ENCODE results near the gene SCTR.

The SCTR gene

DNA sequence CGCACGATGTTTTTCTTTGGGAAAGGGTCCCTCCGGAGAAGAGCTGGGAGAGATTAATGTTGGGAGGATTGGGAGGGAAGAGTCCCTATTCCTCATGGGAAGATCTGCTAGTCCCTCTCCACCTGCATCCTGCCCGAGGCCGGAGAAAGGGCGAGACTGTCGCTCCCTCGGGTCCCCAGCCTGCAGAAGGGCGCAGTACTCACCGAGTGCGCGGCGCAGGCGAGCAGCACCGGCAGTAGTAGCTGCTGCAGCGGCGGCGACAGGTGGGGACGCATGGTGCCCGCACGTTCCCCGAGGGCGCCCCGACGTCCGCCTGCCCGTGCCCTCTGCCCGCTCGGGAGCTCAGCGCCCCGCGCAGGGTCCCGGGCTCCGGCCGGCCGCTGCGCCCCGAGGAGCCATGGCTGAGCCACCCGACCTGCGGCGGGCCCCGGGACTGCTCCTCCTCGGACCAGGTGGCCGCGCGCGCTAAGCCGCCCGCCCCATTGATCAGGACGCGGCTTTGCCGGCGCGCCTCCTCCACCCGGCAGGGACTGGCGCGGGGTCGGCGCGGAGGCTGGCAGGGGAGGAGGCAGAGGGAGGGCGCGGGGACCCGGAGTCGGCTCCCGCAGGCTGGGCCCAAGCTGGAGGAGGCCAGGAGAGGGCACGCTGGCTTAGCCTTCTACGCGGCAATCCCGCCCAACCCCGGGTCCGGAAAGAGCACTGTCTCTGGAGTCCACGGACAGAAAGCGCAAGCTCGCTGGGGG, at the start of gene SCTR:
SCTR (minus strand) TSS at position 532 of the 743 bp plus-strand sequence; CDS start at position 275, 257 bp downstream.
- DNase-seq = no peak

DNA sequence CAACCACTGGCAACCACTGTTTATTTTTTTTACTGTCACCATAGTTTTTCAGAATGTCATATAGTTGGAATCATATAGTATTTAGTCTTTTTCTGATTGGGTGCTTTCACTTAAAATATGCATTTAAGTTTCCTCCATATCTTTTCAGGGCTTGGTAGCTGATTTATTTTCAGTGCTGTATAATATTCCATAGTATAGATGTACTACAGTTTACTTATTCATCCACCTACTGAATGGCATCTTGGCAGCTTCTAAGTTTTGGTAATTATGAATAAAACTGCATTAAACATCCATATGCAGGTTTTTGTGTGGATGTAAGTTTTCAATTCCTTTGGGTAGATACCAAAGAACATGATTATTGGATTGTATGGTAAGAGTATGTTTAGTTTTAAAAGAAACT, 43.0 kb upstream of the SCTR start:
- no peak for DNase-seq

DNA sequence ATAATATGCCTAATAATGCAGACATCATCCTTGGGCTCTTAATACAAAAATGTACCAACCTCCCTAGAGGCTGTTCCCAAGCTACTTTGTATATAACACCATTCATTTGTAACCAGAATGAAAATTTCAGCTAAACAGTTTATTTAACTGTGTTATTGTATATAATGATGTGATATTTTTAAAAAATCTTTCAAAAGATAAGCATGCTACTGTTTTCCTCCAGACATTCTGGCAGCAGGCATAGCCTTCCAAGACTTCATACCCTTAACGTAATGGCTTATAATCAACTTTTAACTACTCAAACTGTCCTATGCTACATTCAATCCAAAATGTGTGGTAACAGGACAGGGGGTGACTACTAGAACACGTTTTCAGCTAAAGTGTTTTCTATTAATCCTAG, 41.2 kb upstream of the SCTR start:
- DNase-seq = no peak

DNA sequence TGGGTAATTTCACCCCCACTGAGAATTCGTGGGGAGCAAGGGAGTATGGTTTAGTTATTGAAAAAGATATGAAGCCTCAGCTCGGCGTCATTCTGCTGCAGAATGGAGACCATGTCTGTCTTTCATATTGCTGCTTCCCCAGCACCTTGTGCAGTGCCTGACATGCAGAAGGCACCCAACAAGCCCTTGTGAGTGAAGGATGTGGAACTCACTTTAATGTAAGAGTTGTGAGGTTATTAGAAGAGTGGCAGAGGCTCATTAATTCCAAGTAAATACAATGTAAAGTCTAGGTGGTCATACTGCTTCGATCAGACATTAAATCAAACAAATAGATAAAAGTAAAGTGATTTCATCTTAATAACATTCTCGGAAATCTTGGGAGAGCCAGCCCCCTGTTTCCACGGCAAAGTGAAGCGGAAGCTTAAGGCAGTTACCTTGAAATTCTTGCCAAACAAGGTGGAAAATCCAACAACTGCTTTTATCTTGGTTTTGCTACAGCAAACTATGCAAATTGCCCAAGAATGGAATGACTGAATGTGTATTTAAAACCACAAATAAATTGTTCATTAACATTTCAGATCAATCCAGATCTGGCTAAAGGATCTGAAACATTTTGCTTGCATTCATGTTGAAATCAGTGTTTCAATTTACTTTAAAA, 29.5 kb upstream of the SCTR start:
- no peak for DNase-seq

DNA sequence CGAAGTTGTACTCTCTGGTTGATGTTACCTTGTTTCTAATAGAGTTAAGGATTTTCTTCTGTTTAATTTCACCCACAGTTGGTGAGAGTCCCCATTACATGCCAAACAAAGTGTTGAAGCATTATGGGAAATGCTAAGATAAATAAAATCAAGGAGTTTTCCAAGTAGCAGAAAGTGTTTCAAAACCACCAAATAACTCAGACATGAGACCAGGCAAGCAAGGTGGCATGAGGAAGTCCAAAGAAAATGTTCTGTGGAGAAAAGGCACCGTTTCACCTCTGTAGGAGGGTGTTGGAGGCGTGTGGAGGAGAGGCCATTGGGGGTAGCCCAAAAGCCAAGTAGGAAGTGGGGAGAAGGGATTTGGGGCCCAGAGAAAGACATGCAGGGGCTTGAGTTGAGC, 28.6 kb upstream of the SCTR start:
- DNase-seq = no peak

DNA sequence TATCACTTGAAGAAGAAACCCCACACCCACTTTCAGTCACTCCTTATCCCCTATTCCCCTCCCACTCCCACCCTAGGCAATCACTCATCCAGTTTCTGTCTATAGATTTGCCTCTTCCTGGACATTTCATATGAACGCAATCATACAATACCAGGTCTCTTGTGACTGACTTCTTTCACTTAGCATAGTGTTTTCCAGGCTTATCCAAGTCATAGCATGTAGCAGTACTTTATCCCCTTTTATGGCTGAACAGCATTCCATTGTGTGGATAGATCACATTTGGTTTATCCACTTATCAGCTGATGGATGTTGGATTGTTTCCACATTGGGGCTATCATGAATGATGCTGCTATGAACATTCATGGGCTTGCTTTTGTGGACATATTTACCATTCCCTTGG, 26.6 kb upstream of the SCTR start:
- DNase-seq = no peak

DNA sequence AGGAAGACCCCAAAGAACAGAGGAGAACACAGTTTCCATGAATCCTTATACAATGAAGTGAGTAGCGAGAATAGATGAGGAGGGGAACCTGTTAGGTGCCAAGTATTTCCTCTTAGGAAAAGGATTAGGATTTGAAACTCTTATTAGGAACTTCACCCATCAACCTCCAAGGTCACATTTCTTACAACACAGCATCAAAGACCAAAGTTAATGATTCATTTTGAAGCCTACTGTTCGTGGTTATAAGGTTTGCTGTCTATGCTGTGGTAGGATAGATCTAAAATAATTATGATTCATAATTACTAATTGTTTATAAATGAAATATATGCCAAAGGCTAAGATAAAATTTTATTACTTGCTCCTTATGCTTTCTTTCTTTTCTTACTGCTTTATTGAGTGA, 26.1 kb upstream of the SCTR start:
- DNase-seq = no peak

DNA sequence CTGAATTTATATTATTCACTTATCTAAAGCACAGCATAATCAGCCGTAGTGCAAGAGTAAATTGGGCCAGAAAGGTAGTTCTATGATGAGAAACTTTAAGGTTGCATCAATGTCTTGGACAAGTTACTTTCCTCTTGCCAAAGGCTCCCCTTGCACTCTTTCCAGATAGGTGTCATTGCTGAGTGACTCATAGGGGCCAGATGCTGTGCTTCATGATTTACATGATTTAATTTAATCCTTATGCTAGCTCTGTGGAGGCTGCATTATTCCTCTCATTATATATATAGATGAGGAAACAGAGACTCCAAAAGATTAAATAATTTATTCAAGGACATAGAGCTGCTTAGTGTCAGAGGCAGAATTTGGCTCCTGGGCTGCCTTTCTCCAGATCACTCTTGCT, 25.0 kb upstream of the SCTR start:
- no peak for DNase-seq

DNA sequence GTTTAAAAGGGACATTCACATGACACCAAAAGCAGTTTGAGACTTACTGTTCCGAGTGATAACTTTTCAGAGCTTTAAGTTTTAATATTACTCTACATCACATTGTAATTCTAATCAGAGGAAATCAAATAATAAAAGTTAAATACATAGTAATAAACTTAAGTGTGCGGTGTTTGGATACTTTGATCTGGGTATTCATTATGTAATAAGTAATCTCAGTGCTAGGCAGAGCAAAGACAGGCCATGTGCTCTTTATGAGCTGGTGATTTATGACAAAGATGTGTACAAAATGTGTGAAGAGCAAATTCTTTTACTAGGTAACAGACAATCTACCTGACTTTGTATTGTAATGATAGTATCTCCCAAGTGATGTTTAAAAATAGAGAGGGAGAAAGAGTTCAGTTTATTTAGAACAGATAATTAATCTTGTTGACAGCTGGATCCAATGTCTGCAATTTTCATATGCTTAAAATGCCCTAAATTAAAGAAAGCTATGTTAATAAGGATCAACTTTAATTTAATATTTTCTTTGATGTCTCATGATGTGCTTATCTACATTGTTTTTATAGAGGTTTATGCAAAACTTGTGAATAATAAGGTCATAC, 24.3 kb upstream of the SCTR start:
- no peak for DNase-seq

DNA sequence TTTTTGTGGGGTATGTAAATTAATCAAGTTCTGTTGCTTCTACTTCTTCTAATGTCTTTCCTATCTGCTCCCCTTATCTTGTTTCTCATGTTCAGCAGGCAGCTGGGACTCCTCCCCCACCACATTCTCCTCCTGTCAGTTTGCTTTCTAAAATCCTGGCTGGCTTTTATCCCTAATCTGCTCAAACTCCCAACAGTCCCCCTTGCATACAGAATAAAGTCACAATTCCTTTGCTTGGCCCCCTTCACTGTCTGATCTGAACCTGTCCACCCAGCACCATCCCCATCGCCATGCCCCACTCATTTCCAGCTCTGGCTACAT, 22.1 kb upstream of the SCTR start:
- no peak for DNase-seq

DNA sequence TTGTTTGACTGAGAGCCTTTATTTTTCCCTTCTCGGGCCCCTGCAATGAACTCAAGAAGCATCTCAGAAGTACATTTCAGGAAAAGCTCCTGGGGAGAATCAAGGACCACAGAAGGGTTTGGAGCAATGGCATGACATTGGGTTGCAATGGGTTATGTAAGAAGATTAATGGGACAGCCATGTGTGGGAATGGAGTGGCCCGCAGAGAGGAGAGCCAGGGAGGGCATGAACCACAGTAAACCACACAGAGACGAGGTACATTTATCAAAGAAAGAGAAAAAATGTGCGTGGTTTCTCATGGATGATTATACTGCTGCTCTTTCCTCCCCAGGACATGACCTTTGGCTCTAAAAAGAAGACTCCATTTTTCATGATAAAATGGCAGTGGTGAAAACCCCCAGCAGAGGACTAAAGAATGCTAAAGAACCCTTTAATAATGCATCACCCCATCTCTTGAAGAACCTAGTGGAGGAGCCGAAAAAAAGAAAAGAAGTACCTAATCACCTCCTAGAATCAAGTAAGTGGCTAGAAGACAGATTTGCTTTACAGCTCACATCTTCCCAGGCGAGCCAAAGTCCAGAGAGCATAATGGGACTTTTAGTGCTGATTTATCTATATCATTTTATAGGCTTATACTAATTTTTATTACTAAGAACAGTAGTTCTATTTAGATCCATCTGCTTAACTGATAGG, 21.6 kb upstream of the SCTR start:
- no peak for DNase-seq

DNA sequence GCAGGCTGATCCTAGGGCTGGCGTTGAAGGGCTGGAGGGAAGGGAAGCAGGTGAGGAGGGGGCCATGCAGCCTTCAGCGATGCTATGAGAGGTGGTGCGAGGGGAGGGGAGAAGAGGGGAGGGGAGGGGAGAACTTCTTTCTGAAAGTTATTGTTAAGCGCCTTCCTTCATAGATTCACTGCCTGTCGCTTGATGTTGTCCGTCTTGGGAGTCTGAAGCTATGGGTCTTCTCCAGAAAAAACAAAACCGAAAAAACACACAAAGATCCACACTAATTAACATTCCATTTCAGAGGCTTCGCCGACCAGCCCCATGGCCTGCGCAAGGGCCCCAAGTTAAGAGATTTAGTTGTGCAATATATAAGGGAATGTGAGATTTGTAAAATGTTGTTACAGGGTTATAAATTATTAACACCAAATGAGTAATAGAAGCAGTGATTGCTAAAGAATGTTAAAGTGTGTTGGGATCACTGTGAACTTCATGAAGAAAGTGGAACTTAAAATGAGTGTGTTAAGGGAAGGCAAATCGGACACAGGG, 20.7 kb upstream of the SCTR start:
- DNase-seq = no peak

DNA sequence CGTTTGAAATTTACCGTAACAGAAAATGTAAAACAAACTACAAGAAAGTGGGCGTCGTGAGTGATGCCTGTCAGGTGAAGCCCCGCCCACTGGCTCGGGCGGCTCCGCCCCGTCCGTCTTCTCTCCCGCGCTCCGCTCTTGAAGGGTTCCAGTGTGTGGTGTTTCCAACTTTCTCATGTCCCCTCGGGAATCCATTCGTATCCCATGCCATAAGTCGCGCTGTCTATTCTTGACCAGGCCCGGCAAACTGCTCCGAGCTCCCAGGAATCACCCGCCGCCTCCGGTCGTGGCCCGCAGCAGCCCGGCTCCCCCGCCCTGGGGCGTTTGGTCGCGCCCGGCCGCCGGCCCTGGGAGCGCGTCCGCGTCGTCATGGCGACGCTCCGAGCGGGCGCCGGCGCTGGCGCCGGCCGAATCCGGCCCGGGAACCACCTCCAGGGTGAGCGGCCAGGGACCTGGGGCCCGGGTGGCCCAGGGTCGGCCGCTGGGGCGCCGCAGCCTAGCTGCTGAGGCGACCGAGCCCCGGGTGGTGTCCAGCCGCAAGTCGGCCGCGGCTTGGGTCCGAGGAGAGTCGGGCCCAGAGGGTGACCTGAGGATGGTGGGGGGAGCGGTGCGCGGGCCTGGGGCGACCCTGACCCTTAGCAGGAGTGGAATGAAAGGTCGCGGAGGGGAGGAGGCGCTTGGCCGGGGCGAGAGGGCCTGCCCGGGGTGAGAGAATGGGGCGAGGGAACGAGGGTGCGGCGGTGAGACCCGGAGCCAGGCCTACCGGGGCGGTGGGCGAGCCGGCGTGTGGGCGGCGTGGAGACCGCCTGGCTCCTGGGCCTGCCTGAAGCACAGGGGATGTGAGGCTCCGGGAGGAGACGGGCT, 20.0 kb upstream of the SCTR start, which contains the start of gene CFAP221:
CFAP221 (plus strand) TSS at position 375 of the 864 bp plus-strand sequence. CDS start 1,683 bp downstream, outside the sequence.
- DNase-seq = peak; percentile 70

DNA sequence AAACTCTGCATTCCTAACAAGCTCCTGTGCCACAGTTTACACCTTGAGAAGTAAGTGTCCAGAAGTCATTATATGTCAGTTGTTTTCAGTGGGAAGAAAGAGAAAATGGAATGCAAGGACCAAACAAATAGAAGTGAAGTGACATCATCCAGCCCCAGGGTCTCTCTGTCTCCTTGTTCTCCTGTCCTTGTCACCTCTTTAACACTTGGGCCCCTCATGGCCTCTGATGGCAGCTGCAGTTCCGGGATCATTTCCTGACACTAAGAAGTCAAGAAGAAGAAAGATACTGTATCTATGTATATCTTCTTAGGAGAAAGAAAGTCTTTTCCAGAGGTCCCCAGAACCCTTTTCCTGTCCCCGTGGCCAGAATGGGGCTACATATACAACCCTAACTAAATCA, 17.2 kb upstream of the SCTR start:
- DNase-seq = no peak

DNA sequence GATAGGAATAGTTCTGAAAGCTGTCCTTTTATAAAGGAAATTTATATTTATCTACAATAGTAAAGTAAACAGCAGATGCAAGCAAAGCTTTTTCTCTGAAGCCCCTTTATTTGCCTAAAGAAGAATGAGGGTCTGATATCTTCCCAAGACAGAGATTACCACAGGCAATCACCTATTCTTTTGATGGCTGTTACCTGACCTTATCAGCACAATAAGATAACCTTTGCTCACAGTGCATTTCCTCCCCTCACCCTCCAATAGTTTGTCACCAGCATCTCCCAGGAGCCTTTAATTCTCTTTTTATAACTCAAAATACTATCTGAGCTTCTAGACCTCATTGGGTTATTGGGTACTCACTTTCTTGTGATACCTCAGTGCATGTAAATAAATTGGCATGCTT, 13.5 kb upstream of the SCTR start:
- no peak for DNase-seq

DNA sequence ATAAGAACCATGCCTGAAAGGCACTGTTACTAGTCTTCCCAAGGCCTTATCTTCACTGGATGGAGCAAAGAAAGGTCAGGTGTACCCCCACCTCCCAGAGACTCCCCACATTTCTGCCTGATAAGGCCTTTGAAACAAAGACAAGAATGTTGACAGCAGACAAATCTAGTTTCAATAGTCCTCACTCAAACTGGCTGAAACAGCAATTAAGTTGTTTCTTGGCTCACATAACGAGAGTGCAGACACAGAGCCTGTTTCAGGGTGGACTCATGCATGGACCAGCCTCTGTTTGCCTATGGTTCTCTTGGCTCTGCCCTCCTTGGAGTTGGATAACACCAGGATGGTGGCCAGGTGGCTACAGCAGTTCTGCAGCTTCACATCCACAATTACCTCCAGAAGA, 12.4 kb upstream of the SCTR start:
- DNase-seq = no peak

DNA sequence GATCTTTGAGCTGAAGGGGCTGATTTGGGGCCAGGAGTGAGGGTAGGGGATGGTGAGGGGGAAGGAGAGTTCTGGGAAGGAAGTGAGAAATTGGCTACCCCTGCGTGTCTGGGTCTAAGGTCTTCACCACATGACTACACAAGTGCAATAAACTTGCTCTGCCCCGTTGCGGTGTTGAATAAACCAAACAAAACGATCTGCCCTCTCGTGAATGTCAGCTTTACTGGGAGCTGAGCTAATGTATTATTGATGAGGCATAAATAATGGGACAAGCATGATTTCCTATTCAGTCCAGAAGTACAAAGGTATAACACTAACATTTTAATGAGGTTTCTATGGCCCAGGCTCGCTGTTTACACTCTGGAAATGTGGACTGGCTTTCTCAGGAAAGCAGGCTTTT, 11.9 kb upstream of the SCTR start:
- no peak for DNase-seq

DNA sequence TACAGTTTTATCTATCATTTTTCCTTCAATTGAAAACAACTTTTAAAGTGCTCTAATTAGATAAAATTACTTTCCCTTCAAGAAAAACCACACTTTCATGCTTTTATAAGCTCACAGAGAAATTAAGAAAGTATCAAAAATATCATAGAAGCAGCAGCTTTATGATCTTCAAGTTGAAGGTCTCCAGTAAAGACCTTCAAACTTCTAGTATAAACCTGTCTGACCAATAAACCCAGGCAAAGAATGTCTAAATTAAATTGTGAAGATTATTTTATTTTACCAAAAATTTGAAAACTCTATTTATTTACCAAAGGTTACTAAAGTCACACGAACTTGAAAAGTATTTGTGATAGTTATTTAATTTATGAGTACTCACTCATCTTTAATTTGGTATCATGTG, 9.3 kb upstream of the SCTR start:
- DNase-seq = no peak

DNA sequence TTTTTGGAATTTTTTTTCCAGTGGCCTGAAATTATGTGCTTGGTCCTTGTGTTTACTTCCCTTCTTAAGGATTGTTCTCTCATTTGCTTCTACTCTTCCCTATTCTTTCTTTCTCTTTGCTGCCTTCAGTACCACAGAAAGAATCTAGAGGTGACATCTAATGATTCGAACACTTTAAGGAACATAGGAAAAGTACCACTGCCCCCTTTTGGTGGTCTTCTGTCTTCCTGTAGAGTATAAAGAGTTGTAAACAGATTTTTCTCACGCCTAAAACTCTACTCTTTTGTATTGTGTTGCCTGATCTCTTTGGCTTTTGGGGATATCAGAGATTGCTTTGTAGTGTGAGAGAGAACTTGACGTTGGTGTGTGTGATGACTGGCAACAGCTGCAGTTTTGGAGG, 7.0 kb upstream of the SCTR start:
- no peak for DNase-seq

DNA sequence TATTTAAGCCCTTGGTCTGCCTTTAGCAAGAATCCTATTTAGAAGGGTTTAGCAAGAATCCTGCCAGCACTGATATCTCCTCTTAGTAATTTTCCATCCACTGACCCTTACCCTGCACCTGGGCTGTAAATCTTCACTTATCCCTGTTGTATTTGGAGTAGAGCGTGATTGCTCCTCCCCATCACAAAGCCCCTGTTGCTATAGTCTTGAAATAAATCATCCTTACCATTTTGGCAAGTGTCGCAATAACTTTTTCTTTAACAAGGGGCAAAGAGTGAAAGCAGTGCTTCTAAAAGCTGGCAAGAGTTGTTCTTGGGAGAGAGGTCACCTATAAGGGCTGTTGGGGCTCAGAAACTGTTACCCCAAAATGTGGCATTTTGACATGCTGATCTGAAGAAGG, 3.7 kb upstream of the SCTR start:
- DNase-seq = no peak

DNA sequence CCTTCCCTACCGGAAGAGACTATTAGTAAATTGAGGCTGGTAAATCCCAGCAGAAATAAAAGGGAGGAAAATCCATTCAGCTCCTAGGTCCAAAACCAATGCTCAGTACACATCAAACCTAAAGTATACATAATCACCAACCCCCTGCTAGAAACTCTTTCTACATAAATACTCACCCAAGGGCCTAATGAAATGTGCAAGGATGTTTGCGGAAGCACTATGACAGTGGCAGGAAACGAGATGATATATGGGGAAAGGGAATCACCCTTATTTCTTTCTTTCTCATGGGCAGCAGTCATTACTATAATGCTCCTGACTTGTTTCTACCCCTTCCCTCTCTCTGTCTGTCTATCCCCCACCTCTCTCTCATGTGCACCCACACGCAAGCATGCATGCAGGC, 1.3 kb upstream of the SCTR start:
- DNase-seq = no peak

DNA sequence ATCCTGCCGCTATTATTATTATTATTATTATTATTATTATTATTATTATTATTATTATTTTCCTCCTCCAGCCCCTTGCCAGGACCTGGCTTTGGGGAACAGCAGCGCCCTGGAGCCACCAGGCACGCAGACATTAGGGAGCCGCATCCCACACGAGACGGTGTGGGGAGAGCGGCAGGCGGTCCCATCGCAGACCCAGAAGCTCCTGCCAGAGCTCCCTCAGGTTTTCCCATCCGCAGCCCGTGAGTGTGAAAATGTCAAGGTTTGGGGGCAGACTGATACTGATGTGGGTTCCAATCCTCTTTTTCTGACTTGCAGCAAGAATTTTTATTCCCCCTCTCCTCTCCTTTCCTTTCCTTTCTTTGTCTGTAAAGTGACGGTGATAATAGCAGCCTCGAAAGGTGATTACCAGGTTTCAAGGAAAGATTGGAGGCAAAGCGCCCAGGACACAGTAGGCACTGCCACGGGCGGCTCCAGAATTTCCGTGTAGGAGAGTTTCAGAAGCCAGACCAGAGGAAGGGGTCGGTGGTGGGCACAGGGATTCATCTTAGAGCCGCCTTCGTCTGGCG, 816 bp downstream of the SCTR start:
- DNase-seq = no peak

Data from NCI-H2227 treated with DMSO at 0.1 percent for 48 hours (cell line).